ENCODE measurements around the gene PRM2.

Gene PRM2

GRCh38 chr16:11314309-11314894, 38.1 kb upstream of the PRM2 start:
- no peaks in the 10 kb centered on the region for H3K36me3 ChIP-seq (ENCODE audit: control insufficient read depth, insufficient read depth, low read length)
- 96 to 97% methylated on average over 8 of the region's 8 CpGs for WGBS, 2 experiments (ENCODE audit: insufficient coverage in 2 of 2)
- H3K27ac ChIP-seq (ENCODE audit: low read depth, low read length, severe bottlenecking), result no peak overlapping the region
- H3K4me3 ChIP-seq (ENCODE audit: extremely low read depth, insufficient read depth, low read length, poor library complexity, severe bottlenecking), result no peak overlapping the region
- no peaks in the 10 kb centered on the region for H3K9me3 ChIP-seq (ENCODE audit: control insufficient read depth, low read length)
- H3K4me1 ChIP-seq (ENCODE audit: control insufficient read depth, insufficient read depth, low read length, poor library complexity, severe bottlenecking), result peaks cover 47% of the 10 kb centered on the region

- Histone ChIP-seq H3K4me3 (ENCODE audit: extremely low read depth, insufficient read depth, low read length, poor library complexity, severe bottlenecking) (no peak overlapping the region), H3K36me3 (ENCODE audit: control insufficient read depth, insufficient read depth, low read length) (no peaks in the 10 kb centered on the region), H3K4me1 (ENCODE audit: control insufficient read depth, insufficient read depth, low read length, poor library complexity, severe bottlenecking) (peaks cover 47% of the 10 kb centered on the region), H3K9me3 (ENCODE audit: control insufficient read depth, low read length) (no peaks in the 10 kb centered on the region), H3K27ac (ENCODE audit: low read depth, low read length, severe bottlenecking) (no peak overlapping the region)
- 84 to 97% methylated on average over 5 to 7 of the region's 9 CpGs for WGBS, 2 experiments (ENCODE audit: insufficient coverage in 2 of 2)
Observed at GRCh38 chr16:11313493-11314308, 37.4 kb upstream of the PRM2 start.

GRCh38 chr16:11312718-11313492, 36.6 kb upstream of the PRM2 start:
- H3K4me1 ChIP-seq (ENCODE audit: control insufficient read depth, insufficient read depth, low read length, poor library complexity, severe bottlenecking), result peaks cover 47% of the 10 kb centered on the region
- no peaks in the 10 kb centered on the region for H3K36me3 ChIP-seq (ENCODE audit: control insufficient read depth, insufficient read depth, low read length)
- WGBS, 2 experiments (ENCODE audit: insufficient coverage in 2 of 2), result 53 to 55% methylated on average over 5 of the region's 8 CpGs
- no peaks in the 10 kb centered on the region for H3K9me3 ChIP-seq (ENCODE audit: control insufficient read depth, low read length)
- no peak overlapping the region for H3K4me3 ChIP-seq (ENCODE audit: extremely low read depth, insufficient read depth, low read length, poor library complexity, severe bottlenecking)
- H3K27ac ChIP-seq (ENCODE audit: low read depth, low read length, severe bottlenecking), result no peak overlapping the region

- Histone ChIP-seq H3K4me3 (ENCODE audit: extremely low read depth, insufficient read depth, low read length, poor library complexity, severe bottlenecking) (no peak overlapping the region), H3K9me3 (ENCODE audit: control insufficient read depth, low read length) (no peaks in the 10 kb centered on the region), H3K4me1 (ENCODE audit: control insufficient read depth, insufficient read depth, low read length, poor library complexity, severe bottlenecking) (peaks cover 39% of the 10 kb centered on the region), H3K27ac (ENCODE audit: low read depth, low read length, severe bottlenecking) (no peak overlapping the region), H3K36me3 (ENCODE audit: control insufficient read depth, insufficient read depth, low read length) (no peaks in the 10 kb centered on the region)
- WGBS, 2 experiments (ENCODE audit: insufficient coverage in 2 of 2), result 88 to 100% methylated on average over 3 to 4 of the region's 10 CpGs
Observed at GRCh38 chr16:11310997-11311561, 34.8 kb upstream of the PRM2 start.

GRCh38 chr16:11310634-11310977, 34.3 kb upstream of the PRM2 start:
- Histone ChIP-seq H3K27ac (ENCODE audit: low read depth, low read length, severe bottlenecking) (no peak overlapping the region), H3K4me3 (ENCODE audit: extremely low read depth, insufficient read depth, low read length, poor library complexity, severe bottlenecking) (no peak overlapping the region)
- WGBS, 2 experiments (ENCODE audit: insufficient coverage in 2 of 2), result 100% methylated on average over 1 to 3 of the region's 3 CpGs

GRCh38 chr16:11309895-11310633, 33.8 kb upstream of the PRM2 start:
- no peak overlapping the region for H3K4me3 ChIP-seq (ENCODE audit: extremely low read depth, insufficient read depth, low read length, poor library complexity, severe bottlenecking)
- no peaks in the 10 kb centered on the region for H3K9me3 ChIP-seq (ENCODE audit: control insufficient read depth, low read length)
- peaks cover 29% of the 10 kb centered on the region for H3K4me1 ChIP-seq (ENCODE audit: control insufficient read depth, insufficient read depth, low read length, poor library complexity, severe bottlenecking)
- H3K36me3 ChIP-seq (ENCODE audit: control insufficient read depth, insufficient read depth, low read length), result no peaks in the 10 kb centered on the region
- no peak overlapping the region for H3K27ac ChIP-seq (ENCODE audit: low read depth, low read length, severe bottlenecking)
- WGBS, 2 experiments (ENCODE audit: insufficient coverage in 2 of 2), result 83 to 87% methylated on average over 7 to 8 of the region's 9 CpGs

More at GRCh38 chr16:11310634-11310977, 34.3 kb upstream of the PRM2 start:
- no peaks in the 10 kb centered on the region for H3K9me3 ChIP-seq (ENCODE audit: control insufficient read depth, low read length)
- no peaks in the 10 kb centered on the region for H3K36me3 ChIP-seq (ENCODE audit: control insufficient read depth, insufficient read depth, low read length)
- H3K4me1 ChIP-seq (ENCODE audit: control insufficient read depth, insufficient read depth, low read length, poor library complexity, severe bottlenecking), result peaks cover 35% of the 10 kb centered on the region

GRCh38 chr16:11308493-11309283, 32.4 kb upstream of the PRM2 start:
- no peaks in the 10 kb centered on the region for H3K9me3 ChIP-seq (ENCODE audit: control insufficient read depth, low read length)
- peaks cover 19% of the 10 kb centered on the region for H3K4me1 ChIP-seq (ENCODE audit: control insufficient read depth, insufficient read depth, low read length, poor library complexity, severe bottlenecking)
- no peak overlapping the region for H3K4me3 ChIP-seq (ENCODE audit: extremely low read depth, insufficient read depth, low read length, poor library complexity, severe bottlenecking)
- no peak overlapping the region for H3K27ac ChIP-seq (ENCODE audit: low read depth, low read length, severe bottlenecking)
- H3K36me3 ChIP-seq (ENCODE audit: control insufficient read depth, insufficient read depth, low read length), result no peaks in the 10 kb centered on the region
- WGBS, 2 experiments (ENCODE audit: insufficient coverage in 2 of 2), result 85 to 88% methylated on average over 11 to 15 of the region's 15 CpGs

- Histone ChIP-seq H3K4me3 (ENCODE audit: extremely low read depth, insufficient read depth, low read length, poor library complexity, severe bottlenecking) (no peak overlapping the region), H3K4me1 (ENCODE audit: control insufficient read depth, insufficient read depth, low read length, poor library complexity, severe bottlenecking) (peaks cover 11% of the 10 kb centered on the region), H3K36me3 (ENCODE audit: control insufficient read depth, insufficient read depth, low read length) (no peaks in the 10 kb centered on the region), H3K27ac (ENCODE audit: low read depth, low read length, severe bottlenecking) (no peak overlapping the region), H3K9me3 (ENCODE audit: control insufficient read depth, low read length) (no peaks in the 10 kb centered on the region)
- 91 to 98% methylated on average over 12 to 20 of the region's 21 CpGs for WGBS, 2 experiments (ENCODE audit: insufficient coverage in 2 of 2)
Observed at GRCh38 chr16:11307639-11308492, 31.6 kb upstream of the PRM2 start.

GRCh38 chr16:11306997-11307638, 30.8 kb upstream of the PRM2 start:
- 89 to 98% methylated on average over 6 of the region's 7 CpGs for WGBS, 2 experiments (ENCODE audit: insufficient coverage in 2 of 2)

More at GRCh38 chr16:11306997-11307638, 30.8 kb upstream of the PRM2 start:
- Histone ChIP-seq H3K4me1 (ENCODE audit: control insufficient read depth, insufficient read depth, low read length, poor library complexity, severe bottlenecking) (peaks cover 4% of the 10 kb centered on the region), H3K36me3 (ENCODE audit: control insufficient read depth, insufficient read depth, low read length) (no peaks in the 10 kb centered on the region), H3K27ac (ENCODE audit: low read depth, low read length, severe bottlenecking) (no peak overlapping the region), H3K4me3 (ENCODE audit: extremely low read depth, insufficient read depth, low read length, poor library complexity, severe bottlenecking) (no peak overlapping the region), H3K9me3 (ENCODE audit: control insufficient read depth, low read length) (no peaks in the 10 kb centered on the region)

All from mesodermal cell (in vitro differentiated cells).